DND-41 (cell line): ENCODE data around the gene IDI1.

ENCODE experiments used
- ATAC-seq: fragments of 200-7000 bp; cut with Tn5 transposase; 3 replicates; pipeline ENCODE4 v1.9.1; 2021; ENCODE audit warnings: low read depth; ENCODE audit not compliant: insufficient read depth
- DNase-seq: peaks from one replicate; pipeline ENCODE4 v3.0.0-alpha.2; 2020
- H2AFZ ChIP-seq: 2 replicates; pipeline ENCODE4 v1.6.0; 2012; ENCODE audit warnings: low read depth, low read length
- H3K27ac ChIP-seq: 2 replicates; pipeline ENCODE4 v1.5.1; 2012; ENCODE audit warnings: low read length, inconsistent platforms
- H3K27me3 ChIP-seq: fragments of 200-600 bp; sonication (generic); 2 replicates; pipeline ENCODE4 v1.6.0; 2012; ENCODE audit warnings: low read length, mild to moderate bottlenecking, inconsistent platforms; ENCODE audit not compliant: insufficient read depth, poor library complexity
- H3K36me3 ChIP-seq: 2 replicates; pipeline ENCODE4 v1.5.1; 2012; ENCODE audit warnings: low read length, inconsistent platforms; ENCODE audit not compliant: insufficient read depth
- H3K4me1 ChIP-seq: 2 replicates; pipeline ENCODE4 v1.5.1; 2012; ENCODE audit warnings: mild to moderate bottlenecking, low read length; ENCODE audit not compliant: insufficient read depth
- H3K4me2 ChIP-seq: 2 replicates; pipeline ENCODE4 v1.6.0; 2012; ENCODE audit warnings: mild to moderate bottlenecking, moderate library complexity, low read length, inconsistent platforms; ENCODE audit not compliant: insufficient read depth
- H3K4me3 ChIP-seq, 2 experiments: fragments of 200-600 bp in 1 of 2; shearing (Covaris generic) in 1 of 2; 2 replicates each; pipeline ENCODE4 v1.5.1; 2012 to 2016; ENCODE audit warnings: inconsistent platforms in 2 of 2, low read length in 2 of 2, mild to moderate bottlenecking in 2 of 2, low read depth in 1 of 2, moderate library complexity in 1 of 2
- H3K79me2 ChIP-seq: 2 replicates; pipeline ENCODE4 v1.6.0; 2012; ENCODE audit warnings: low read length, inconsistent platforms; ENCODE audit not compliant: insufficient read depth
- H3K9ac ChIP-seq: 2 replicates; pipeline ENCODE4 v1.6.0; 2012; ENCODE audit warnings: low read depth, mild to moderate bottlenecking, inconsistent platforms, low read length, moderate library complexity
- H3K9me3 ChIP-seq: 2 replicates; pipeline ENCODE4 v1.5.1; 2012; ENCODE audit warnings: low read length, moderate library complexity, mild to moderate bottlenecking, inconsistent platforms; ENCODE audit not compliant: insufficient read depth, severe bottlenecking
- H4K20me1 ChIP-seq: 2 replicates; pipeline ENCODE4 v1.6.0; 2012; ENCODE audit warnings: low read length; ENCODE audit not compliant: insufficient read depth
- EZH2 ChIP-seq: IDR thresholded peaks from 3 replicates; pipeline ENCODE4 v1.6.1; 2012; ENCODE audit warnings: borderline replicate concordance, low read depth, mild to moderate bottlenecking, moderate library complexity, low read length, inconsistent platforms; ENCODE audit not compliant: severe bottlenecking
- TF ChIP-seq, protein P1 (sequence below): IDR thresholded peaks from 2 replicates; pipeline ENCODE4 v1.5.1; 2012; ENCODE audit warnings: borderline replicate concordance, low read length, moderate library complexity, mild to moderate bottlenecking; ENCODE audit not compliant: poor library complexity, severe bottlenecking; ENCODE audit errors: extremely low read depth

Gene IDI1

DNA sequence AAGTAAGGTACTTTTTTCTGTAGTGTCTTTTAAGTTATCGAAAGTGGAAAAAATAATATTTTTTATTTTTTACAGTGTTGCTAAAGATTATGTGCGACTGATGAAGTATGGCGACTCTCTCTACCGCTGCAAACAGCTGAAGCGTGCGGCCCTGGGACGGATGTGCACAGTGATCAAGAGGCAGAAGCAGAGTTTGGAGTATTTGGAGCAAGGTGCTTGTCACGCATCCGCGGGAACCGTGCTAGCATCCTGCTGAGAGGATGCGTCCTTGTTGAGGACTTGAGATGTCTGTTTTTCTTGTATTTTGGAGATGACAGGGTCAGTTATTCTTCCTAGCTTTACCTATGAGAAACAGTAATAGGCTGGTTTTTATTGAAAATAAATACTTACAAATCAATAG is 52.9 kb downstream of the IDI1 start:
- no peak for ATAC-seq
- H3K36me3 ChIP-seq = peaks cover 86% of the 10 kb centered on the region

DNA sequence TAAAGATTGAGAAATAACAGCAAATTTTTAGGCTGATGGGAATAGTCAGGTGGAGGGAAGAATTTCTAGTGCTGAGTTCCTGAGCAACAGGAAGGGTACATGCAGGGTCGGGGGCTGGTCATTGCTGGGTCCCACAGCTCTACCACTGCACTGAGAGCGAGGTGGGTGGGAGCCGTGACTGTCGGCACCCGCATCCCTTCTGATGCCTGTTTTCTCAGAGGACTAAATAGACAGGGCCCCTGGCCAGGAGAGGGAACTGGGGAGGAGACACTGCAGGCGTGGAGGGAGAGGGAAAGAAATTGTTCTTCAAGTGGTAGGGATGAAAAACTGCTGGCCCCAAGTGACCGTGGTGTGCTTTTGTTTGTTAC is 53.4 kb downstream of the IDI1 start:
- ATAC-seq (peak; percentile 36; the same call in 1 of the 3 replicates), DNase-seq (no peak)
- Histone ChIP-seq H3K4me2 (no peak overlapping the region), H3K79me2 (peaks cover 71% of the 10 kb centered on the region), H3K36me3 (peaks cover 86% of the 10 kb centered on the region), H3K9me3 (no peaks in the 10 kb centered on the region), H3K9ac (no peak overlapping the region), H2AFZ (no peak overlapping the region), H3K4me1 (peaks cover 7% of the 10 kb centered on the region), H3K27me3 (no peaks in the 10 kb centered on the region), H3K27ac (no peak overlapping the region), H4K20me1 (peaks cover 37% of the 10 kb centered on the region), H3K4me3 (no peak overlapping the region)
- TF ChIP-seq EZH2 = no peak
- TF ChIP-seq, protein P1, sequence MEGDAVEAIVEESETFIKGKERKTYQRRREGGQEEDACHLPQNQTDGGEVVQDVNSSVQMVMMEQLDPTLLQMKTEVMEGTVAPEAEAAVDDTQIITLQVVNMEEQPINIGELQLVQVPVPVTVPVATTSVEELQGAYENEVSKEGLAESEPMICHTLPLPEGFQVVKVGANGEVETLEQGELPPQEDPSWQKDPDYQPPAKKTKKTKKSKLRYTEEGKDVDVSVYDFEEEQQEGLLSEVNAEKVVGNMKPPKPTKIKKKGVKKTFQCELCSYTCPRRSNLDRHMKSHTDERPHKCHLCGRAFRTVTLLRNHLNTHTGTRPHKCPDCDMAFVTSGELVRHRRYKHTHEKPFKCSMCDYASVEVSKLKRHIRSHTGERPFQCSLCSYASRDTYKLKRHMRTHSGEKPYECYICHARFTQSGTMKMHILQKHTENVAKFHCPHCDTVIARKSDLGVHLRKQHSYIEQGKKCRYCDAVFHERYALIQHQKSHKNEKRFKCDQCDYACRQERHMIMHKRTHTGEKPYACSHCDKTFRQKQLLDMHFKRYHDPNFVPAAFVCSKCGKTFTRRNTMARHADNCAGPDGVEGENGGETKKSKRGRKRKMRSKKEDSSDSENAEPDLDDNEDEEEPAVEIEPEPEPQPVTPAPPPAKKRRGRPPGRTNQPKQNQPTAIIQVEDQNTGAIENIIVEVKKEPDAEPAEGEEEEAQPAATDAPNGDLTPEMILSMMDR = no peak

More for the DNA sequence above, 52.9 kb downstream of the IDI1 start:
- TF ChIP-seq, protein P1 = no peak
- no peak for TF ChIP-seq EZH2
- no peak for DNase-seq
- H4K20me1 ChIP-seq = peaks cover 32% of the 10 kb centered on the region
- no peak overlapping the region for H3K9ac ChIP-seq
- peaks cover 70% of the 10 kb centered on the region for H3K79me2 ChIP-seq
- H3K27me3 ChIP-seq = no peaks in the 10 kb centered on the region
- H2AFZ ChIP-seq = no peak overlapping the region
- H3K4me2 ChIP-seq = no peak overlapping the region
- H3K9me3 ChIP-seq = no peaks in the 10 kb centered on the region
- no peak overlapping the region for H3K27ac ChIP-seq
- no peak overlapping the region for H3K4me3 ChIP-seq
- H3K4me1 ChIP-seq = peaks cover 2% of the 10 kb centered on the region

GRCh38 chr10:994836-995558 is 53.9 kb downstream of the IDI1 start:
- no peak overlapping the region for H3K4me3 ChIP-seq
- no peak overlapping the region for H3K27ac ChIP-seq
- H4K20me1 ChIP-seq = peaks cover 37% of the 10 kb centered on the region
- TF ChIP-seq, protein P1 = no peak
- no peak for TF ChIP-seq EZH2
- H2AFZ ChIP-seq = no peak overlapping the region
- peaks cover 81% of the 10 kb centered on the region for H3K36me3 ChIP-seq
- DNase-seq = no peak
- peaks cover 11% of the 10 kb centered on the region for H3K4me1 ChIP-seq
- no peaks in the 10 kb centered on the region for H3K27me3 ChIP-seq
- ATAC-seq = no peak
- no peak overlapping the region for H3K4me2 ChIP-seq
- peaks cover 74% of the 10 kb centered on the region for H3K79me2 ChIP-seq
- H3K9ac ChIP-seq = no peak overlapping the region
- no peaks in the 10 kb centered on the region for H3K9me3 ChIP-seq

- no peak overlapping the region for H2AFZ ChIP-seq
- H3K27me3 ChIP-seq = no peaks in the 10 kb centered on the region
- H3K4me3 ChIP-seq = no peak overlapping the region
- peaks cover 23% of the 10 kb centered on the region for H3K4me1 ChIP-seq
- no peak for ATAC-seq
- no peak overlapping the region for H3K9ac ChIP-seq
- peaks cover 87% of the 10 kb centered on the region for H3K79me2 ChIP-seq
- H3K27ac ChIP-seq = no peak overlapping the region
- no peak for DNase-seq
- TF ChIP-seq, protein P1 = no peak
- no peak for TF ChIP-seq EZH2
- H3K9me3 ChIP-seq = no peaks in the 10 kb centered on the region
- H3K36me3 ChIP-seq = peaks cover 73% of the 10 kb centered on the region
- no peak overlapping the region for H3K4me2 ChIP-seq
- peaks cover 52% of the 10 kb centered on the region for H4K20me1 ChIP-seq
Measured at GRCh38 chr10:992871-993270, 56.0 kb downstream of the IDI1 start.
